Coronary artery (tissue), 2 donors: ENCODE measurements around the gene KIAA0753.

Source experiments
- DNase-seq: peaks from one replicate; pipeline ENCODE4 v3.0.0-alpha.2; 2017; ENCODE audit warnings: low spot score
- H3K27ac ChIP-seq, 2 donors: fragments of 200-600 bp; sonication (generic); one replicate each; pipeline ENCODE4 v1.5.1; 2016 to 2019
- H3K4me3 ChIP-seq: fragments of 200-600 bp; sonication (generic); 2 replicates; pipeline ENCODE4 v1.5.1; 2016; ENCODE audit warnings: mild to moderate bottlenecking, moderate library complexity
- CTCF ChIP-seq: fragments of 200-600 bp; sonication (generic); IDR thresholded peaks from one replicate; pipeline ENCODE4 v1.5.1; 2019; ENCODE audit warnings: antibody characterized with exemption

Gene KIAA0753

GRCh38 chr17:6683081-6683684, 42.7 kb upstream of the KIAA0753 start:
- no peak for DNase-seq
- TF ChIP-seq CTCF: no peak
- no peak overlapping the region for H3K4me3 ChIP-seq
- H3K27ac ChIP-seq: no peak overlapping the region

GRCh38 chr17:6682339-6682738, 41.8 kb upstream of the KIAA0753 start:
- H3K27ac ChIP-seq: no peak overlapping the region
- no peak overlapping the region for H3K4me3 ChIP-seq
- no peak for TF ChIP-seq CTCF
- no peak for DNase-seq

DNA sequence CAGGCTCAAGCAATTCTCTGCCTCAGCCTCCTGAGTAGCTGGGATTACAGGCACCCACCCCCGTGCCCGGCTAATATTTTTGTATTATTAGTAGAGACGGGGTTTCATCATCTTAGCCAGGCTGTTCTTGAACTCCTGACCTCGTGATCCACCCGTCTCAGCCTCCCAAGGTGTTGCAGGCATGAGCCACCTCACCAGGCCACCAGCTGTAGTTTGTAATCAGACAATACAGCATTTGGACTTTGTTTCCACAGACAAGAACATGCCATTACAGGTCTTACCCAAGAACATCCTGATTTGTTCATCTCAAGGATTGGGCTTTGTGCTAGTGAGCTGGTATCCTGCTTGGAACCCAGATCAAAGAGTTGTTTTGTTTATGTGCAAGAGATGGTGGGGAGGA, 41.2 kb upstream of the KIAA0753 start:
- no peak overlapping the region for H3K4me3 ChIP-seq
- no peak for TF ChIP-seq CTCF
- H3K27ac ChIP-seq: no peak overlapping the region
- DNase-seq: no peak

GRCh38 chr17:6681176-6681575, 40.7 kb upstream of the KIAA0753 start:
- Histone ChIP-seq H3K4me3 (no peak overlapping the region), H3K27ac (no peak overlapping the region)
- no peak for DNase-seq
- no peak for TF ChIP-seq CTCF

DNA sequence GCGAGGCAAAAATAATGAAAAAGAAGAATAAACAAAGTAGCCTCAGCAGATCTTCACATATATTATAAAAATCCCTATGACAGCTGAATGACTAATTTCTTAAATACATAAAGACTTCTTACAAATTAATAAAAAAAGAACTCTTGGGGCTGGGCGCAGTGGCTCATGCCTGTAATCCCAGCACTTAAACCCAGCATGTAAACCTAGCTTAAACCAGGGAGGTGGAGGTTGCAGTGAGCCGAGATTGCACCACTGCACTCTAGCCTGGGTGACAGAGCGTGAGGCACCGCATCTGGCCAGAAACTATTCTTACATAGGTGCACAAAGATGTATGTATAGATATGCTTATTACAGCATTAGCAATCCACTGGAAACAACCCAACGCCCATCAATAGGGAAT, 38.7 kb upstream of the KIAA0753 start:
- H3K4me3 ChIP-seq: no peak overlapping the region
- DNase-seq: no peak
- H3K27ac ChIP-seq: no peak overlapping the region
- TF ChIP-seq CTCF: no peak

DNA sequence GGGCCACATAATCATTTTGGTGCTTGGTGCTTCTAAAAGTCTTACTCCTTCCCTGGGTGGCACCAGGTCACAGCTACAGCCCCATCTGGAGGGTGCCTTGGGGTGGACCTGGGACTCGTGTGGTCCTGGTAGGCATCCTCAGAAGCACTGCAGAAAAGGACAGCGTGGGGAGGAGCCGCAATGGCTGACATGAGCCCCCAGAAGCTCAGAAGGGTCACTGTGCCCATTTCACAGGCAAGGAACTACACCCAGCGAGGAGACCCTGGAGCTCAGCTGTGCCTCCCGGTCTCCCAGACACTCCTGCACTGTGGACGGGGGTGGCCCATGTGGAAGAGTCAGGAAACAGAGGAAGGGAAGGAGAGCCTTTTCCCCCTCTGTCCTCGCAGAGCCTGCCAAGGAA, 37.4 kb upstream of the KIAA0753 start:
- DNase-seq: no peak
- TF ChIP-seq CTCF: no peak
- H3K4me3 ChIP-seq: no peak overlapping the region
- H3K27ac ChIP-seq: no peak overlapping the region

DNA sequence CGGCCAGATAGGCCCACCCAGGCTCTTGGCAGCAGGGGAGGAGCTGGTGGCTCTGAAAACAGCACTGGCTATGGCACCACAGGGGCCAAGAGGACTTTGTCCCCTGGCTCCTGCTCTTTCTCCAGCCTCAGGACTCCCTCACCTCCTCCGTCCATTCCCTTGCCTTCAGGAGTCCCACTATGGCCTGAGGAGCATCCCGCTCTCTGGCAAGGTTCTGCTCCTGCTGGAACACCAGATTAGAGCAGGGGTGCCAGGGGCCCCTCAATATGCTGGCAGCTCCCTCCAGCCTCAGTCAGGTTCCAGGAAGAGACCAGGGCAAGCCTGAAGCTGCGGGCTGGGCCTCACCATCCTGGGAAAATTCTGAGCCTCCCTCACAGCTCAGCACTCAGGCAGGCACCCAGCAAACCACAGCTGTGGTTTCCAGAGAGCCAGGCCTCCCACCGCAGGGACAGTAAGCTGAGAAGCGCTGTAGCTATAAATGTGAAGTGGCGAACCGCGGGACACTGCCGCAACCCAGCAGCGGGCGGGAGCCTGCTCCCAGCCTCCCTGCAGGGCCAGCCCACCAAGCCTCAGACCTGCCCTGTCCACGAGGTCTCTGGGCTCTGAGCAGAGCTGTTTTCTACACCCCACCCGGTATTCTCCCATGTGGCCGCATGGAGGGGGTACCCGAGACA, 36.8 kb upstream of the KIAA0753 start:
- Histone ChIP-seq H3K4me3 (no peak overlapping the region), H3K27ac (no peak overlapping the region)
- no peak for TF ChIP-seq CTCF
- DNase-seq: no peak
